Measurements from ENCODE around the gene TMEM156. TPM values are rescaled to one million over a fixed set of nuclear protein-coding genes. Genes with fewer than 3 reads are reported as not detected.

Gene TMEM156
- total RNA-seq, 6 experiments from 2014 or later: 0.29 to 2.8 (median 1.2) TPM; not detected in 1

DNA sequence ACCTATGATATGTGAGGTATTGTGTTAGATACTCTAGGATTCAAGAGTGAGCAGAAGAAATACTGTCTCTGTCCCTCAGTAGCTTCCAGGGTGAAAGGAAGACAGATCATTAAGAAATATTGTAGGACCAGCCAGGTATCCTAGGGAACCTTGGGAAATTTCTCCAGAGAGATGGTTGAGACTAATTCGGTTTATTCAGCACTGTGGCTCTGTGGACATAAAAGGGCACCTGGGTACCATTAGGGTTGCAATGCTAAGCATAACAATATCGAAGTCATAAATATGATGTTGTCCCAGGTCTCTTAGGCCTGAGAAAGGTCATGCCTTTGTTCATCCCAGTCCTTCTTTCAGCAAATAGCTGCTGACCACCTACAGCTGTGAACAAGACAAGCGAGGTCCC, 103.6 kb downstream of the TMEM156 start:
- no peak overlapping the region for H3K27ac ChIP-seq
- H3K4me3 ChIP-seq: no peak overlapping the region
- no peaks in the 10 kb centered on the region for H3K9me3 ChIP-seq
- DNase-seq (no peak), ATAC-seq (no peak)
- WGBS (ENCODE audit: insufficient coverage, low coverage, low lambda C conversion rate, missing lambda C conversion rate): no CpG with 5 or more reads among the region's 3 CpGs
- peaks cover 0 to 94% (median 39%) of the 10 kb centered on the region in 4 donors for H3K36me3 ChIP-seq
- no peaks in the 10 kb centered on the region for H3K27me3 ChIP-seq
- TF ChIP-seq, protein P1, sequence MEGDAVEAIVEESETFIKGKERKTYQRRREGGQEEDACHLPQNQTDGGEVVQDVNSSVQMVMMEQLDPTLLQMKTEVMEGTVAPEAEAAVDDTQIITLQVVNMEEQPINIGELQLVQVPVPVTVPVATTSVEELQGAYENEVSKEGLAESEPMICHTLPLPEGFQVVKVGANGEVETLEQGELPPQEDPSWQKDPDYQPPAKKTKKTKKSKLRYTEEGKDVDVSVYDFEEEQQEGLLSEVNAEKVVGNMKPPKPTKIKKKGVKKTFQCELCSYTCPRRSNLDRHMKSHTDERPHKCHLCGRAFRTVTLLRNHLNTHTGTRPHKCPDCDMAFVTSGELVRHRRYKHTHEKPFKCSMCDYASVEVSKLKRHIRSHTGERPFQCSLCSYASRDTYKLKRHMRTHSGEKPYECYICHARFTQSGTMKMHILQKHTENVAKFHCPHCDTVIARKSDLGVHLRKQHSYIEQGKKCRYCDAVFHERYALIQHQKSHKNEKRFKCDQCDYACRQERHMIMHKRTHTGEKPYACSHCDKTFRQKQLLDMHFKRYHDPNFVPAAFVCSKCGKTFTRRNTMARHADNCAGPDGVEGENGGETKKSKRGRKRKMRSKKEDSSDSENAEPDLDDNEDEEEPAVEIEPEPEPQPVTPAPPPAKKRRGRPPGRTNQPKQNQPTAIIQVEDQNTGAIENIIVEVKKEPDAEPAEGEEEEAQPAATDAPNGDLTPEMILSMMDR (IDR thresholded peaks at IDR 0.05): no peak
- TF ChIP-seq POLR2A (IDR thresholded peaks at IDR 0.05): no peak
- peaks cover 0 to 3% (median 0%) of the 10 kb centered on the region in 4 donors for H3K4me1 ChIP-seq
- intact Hi-C loops (cut with DNase I): loop anchor here in 1 of 2 donors (10.0 kb wide), 1 partner anchor 196 kb away; no protein-coding TSS in a partner anchor

DNA sequence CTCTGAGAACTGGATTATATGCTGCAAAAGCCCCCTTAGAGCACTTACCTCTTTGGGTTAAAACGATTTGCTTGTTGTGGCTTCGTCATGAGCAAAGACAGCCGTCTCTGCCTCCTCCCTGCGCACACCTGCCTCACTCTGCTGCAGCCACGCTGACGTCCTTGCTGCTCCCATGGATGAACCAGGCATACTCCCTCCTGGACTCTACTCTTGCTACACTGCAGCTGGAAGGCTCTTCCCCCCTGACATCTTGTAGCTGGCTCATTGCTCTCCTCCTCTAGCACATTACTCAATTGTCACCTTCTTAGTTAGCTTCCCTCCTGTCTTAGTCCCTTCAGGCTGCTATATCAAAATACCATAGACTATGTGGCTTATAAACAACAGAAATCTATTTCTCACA, 105.3 kb downstream of the TMEM156 start:
- no peak for TF ChIP-seq POLR2A (IDR thresholded peaks at IDR 0.05)
- TF ChIP-seq, protein P1 (IDR thresholded peaks at IDR 0.05): no peak
- Histone ChIP-seq H3K27ac (no peak overlapping the region), H3K4me1 (peaks cover 0 to 3% (median 0%) of the 10 kb centered on the region in 4 donors), H3K9me3 (no peaks in the 10 kb centered on the region), H3K36me3 (peaks cover 0 to 88% (median 35%) of the 10 kb centered on the region in 4 donors), H3K4me3 (no peak overlapping the region), H3K27me3 (no peaks in the 10 kb centered on the region)
- intact Hi-C loops (cut with DNase I): loop anchor here in 1 of 2 donors (10.0 kb wide), 1 partner anchor 198 kb away; no protein-coding TSS in a partner anchor
- no peak for DNase-seq
- no CpG with 5 or more reads among the region's 6 CpGs for WGBS (ENCODE audit: insufficient coverage, low coverage, low lambda C conversion rate, missing lambda C conversion rate)
- ATAC-seq: no peak

DNA sequence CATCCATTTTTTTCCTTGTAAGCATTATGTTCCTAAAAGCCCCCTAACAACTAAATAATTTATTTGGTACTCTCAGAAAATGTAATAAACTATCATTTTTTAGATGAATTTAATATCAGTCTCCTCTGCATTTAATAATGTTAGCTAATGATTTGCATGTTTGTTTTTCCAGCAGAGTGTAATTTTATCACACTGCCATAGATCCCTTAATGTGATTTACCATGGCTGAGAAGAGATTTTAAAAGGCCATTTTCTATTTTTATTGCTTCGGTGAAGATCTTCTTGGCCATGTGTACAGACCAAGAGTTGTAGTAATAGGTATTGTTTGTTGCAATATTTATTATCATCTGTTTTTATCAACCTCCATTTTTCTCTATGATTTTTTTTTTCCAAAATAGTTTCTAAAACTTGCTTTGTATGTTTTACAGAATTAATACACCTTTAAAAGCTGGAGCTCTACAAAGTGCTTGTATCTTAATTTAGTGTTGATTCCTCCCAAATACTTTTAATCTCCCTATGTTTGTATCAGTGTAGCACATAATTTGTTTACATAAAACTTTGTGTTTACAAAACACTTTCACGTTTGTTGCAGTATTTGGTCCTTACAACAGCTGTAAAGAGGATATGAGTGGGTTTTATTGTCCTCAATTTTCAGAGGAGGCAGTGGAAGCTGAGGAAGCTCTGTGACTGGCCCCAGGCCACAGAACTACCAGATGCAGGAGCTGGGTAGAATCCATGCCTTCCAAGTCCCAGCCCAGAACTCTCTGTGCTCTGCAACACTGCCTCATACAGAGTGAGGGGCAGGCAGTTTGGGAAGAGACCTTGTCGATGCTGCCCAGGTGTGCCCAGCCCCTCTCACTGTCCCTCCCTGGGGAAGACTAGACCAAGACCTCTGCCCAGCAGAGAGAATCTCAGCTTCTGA, 106.5 kb downstream of the TMEM156 start:
- no peaks in the 10 kb centered on the region for H3K9me3 ChIP-seq
- H3K36me3 ChIP-seq: peaks cover 0 to 86% (median 33%) of the 10 kb centered on the region in 4 donors
- H3K27ac ChIP-seq: no peak overlapping the region
- TF ChIP-seq, protein P1 (IDR thresholded peaks at IDR 0.05): no peak
- no peak for TF ChIP-seq POLR2A (IDR thresholded peaks at IDR 0.05)
- H3K4me3 ChIP-seq: no peak overlapping the region
- H3K4me1 ChIP-seq: peaks cover 0 to 3% (median 0%) of the 10 kb centered on the region in 4 donors
- no peaks in the 10 kb centered on the region for H3K27me3 ChIP-seq
- WGBS (ENCODE audit: insufficient coverage, low coverage, low lambda C conversion rate, missing lambda C conversion rate): 64% methylated on average over 3 of the region's 3 CpGs
- no peak for DNase-seq
- ATAC-seq: no peak
- intact Hi-C loops (cut with DNase I): loop anchor here in 1 of 2 donors (10.0 kb wide), 1 partner anchor 199 kb away; no protein-coding TSS in a partner anchor

DNA sequence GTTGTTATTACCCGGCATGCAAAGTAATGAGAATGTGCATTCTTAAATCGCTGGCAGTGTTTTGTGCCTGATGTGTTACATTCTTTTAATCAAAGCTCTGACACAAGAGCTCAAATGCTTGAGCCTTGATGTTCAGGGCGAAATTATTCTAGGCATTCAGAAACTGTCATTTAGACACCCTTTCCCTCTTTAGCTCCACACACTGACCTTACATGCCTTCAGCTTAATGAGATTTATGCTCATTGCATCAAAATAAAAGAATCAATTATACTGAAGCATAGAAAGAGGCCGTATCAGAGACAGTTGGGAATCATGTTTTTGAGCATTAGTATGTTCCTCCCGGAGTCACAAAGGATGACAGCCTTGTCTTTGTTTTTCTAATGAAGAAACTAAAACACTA, 107.9 kb downstream of the TMEM156 start:
- DNase-seq (no peak), ATAC-seq (no peak)
- Histone ChIP-seq H3K36me3 (peaks cover 0 to 76% (median 28%) of the 10 kb centered on the region in 4 donors), H3K4me3 (no peak overlapping the region), H3K27me3 (no peaks in the 10 kb centered on the region), H3K9me3 (no peaks in the 10 kb centered on the region), H3K4me1 (no peaks in the 10 kb centered on the region), H3K27ac (no peak overlapping the region)
- WGBS (ENCODE audit: insufficient coverage, low coverage, low lambda C conversion rate, missing lambda C conversion rate): 64% methylated on average over 4 of the region's 5 CpGs
- no peak for TF ChIP-seq POLR2A (IDR thresholded peaks at IDR 0.05)
- TF ChIP-seq, protein P1 (IDR thresholded peaks at IDR 0.05): no peak
- intact Hi-C loops (cut with DNase I): loop anchor here in 1 of 2 donors (10.0 kb wide), 1 partner anchor 200 kb away; no protein-coding TSS in a partner anchor

All from right lobe of liver (tissue), 6 donors.